ENCODE data around the gene EIF3A. TPM values are rescaled to one million over a fixed set of nuclear protein-coding genes. Genes with fewer than 3 reads are reported as not detected.
"Not testable (repeated sequence)": the region's sequence is repeated elsewhere in the genome, so short reads cannot be mapped to it uniquely, and the experiment has no call there.

EIF3A gene
- total RNA-seq, 1 donor from 2014 or later = 176 TPM

- intact Hi-C loops (cut with micrococcal nuclease) = loop anchor here (10.0 kb wide), 1 partner anchor 491 kb away; the partner anchor contains the start of gene TIAL1
These were observed 22.8 kb upstream of the EIF3A start for GRCh38 chr10:119103241-119103902.

GRCh38 chr10:119101366-119102098 is 20.9 kb upstream of the EIF3A start:
- intact Hi-C loops (cut with micrococcal nuclease) = loop anchor here (10.0 kb wide), 1 partner anchor 493 kb away; the partner anchor contains the start of gene TIAL1

- intact Hi-C loops (cut with micrococcal nuclease) = loop anchor here (10.0 kb wide), 1 partner anchor 494 kb away; the partner anchor contains the start of gene TIAL1
These were observed 20.0 kb upstream of the EIF3A start for GRCh38 chr10:119100434-119101238.

GRCh38 chr10:119098576-119098975 is 18.0 kb upstream of the EIF3A start:
- intact Hi-C loops (cut with micrococcal nuclease) = no loop called here

- intact Hi-C loops (cut with micrococcal nuclease) = not testable (repeated sequence)
These were observed 16.2 kb upstream of the EIF3A start for GRCh38 chr10:119096641-119097415.

GRCh38 chr10:119095640-119096039 is 15.0 kb upstream of the EIF3A start:
- intact Hi-C loops (cut with micrococcal nuclease) = no loop called here

- intact Hi-C loops (cut with micrococcal nuclease) = loop anchor here (1.0 kb wide), 3 partner anchors 11 to 41 kb away; partner anchors contain the start of genes DENND10 and EIF3A
These were observed 10.4 kb upstream of the EIF3A start for GRCh38 chr10:119090968-119091367.

GRCh38 chr10:119090026-119090795 is 9.6 kb upstream of the EIF3A start:
- intact Hi-C loops (cut with micrococcal nuclease) = no loop called here

GRCh38 chr10:119087271-119087882 is 6.8 kb upstream of the EIF3A start:
- intact Hi-C loops (cut with micrococcal nuclease) = no loop called here

GRCh38 chr10:119084896-119085295 is 4.3 kb upstream of the EIF3A start:
- intact Hi-C loops (cut with micrococcal nuclease) = loop anchor here (5.0 kb wide), 2 partner anchors 457 to 567 kb away; partner anchors contain the start of genes BAG3 and RGS10

- intact Hi-C loops (cut with micrococcal nuclease) = loop anchor here (1.0 to 10.0 kb wide), 12 partner anchors 11 to 645 kb away; partner anchors contain the start of genes BAG3, CACUL1, DENND10 and GRK5
These were observed 757 bp downstream of the EIF3A start for GRCh38 chr10:119079599-119080520.

- intact Hi-C loops (cut with micrococcal nuclease) = loop anchor here (5.0 to 10.0 kb wide), 2 partner anchors 46 to 646 kb away; partner anchors contain the start of gene INPP5F
These were observed 2.0 kb downstream of the EIF3A start for GRCh38 chr10:119078422-119079179.

GRCh38 chr10:119073584-119073983 is 7.0 kb downstream of the EIF3A start:
- intact Hi-C loops (cut with micrococcal nuclease) = loop anchor here (10.0 kb wide), 1 partner anchor 651 kb away; the partner anchor contains the start of gene INPP5F

- intact Hi-C loops (cut with micrococcal nuclease) = loop anchor here (10.0 kb wide), 1 partner anchor 654 kb away; the partner anchor contains the start of gene INPP5F
These were observed 10.0 kb downstream of the EIF3A start for GRCh38 chr10:119070395-119071165.

GRCh38 chr10:119061926-119062325 is 18.7 kb downstream of the EIF3A start:
- intact Hi-C loops (cut with micrococcal nuclease) = no loop called here

GRCh38 chr10:119061352-119061751 is 19.3 kb downstream of the EIF3A start:
- intact Hi-C loops (cut with micrococcal nuclease) = no loop called here

- intact Hi-C loops (cut with micrococcal nuclease) = no loop called here
These were observed 20.5 kb downstream of the EIF3A start for GRCh38 chr10:119060107-119060506.

Measured in T-helper 2 cell treated with Interferon-gamma antibody and Interleukin-4, amounts not matched to agents 100 ng/mL and 5 ng/mL, for 36 hours (primary cell).